Inflammatory macrophage treated with lipopolysaccharide for 4 hours (primary cell): ENCODE results near the gene SLC5A2.
"Not testable (repeated sequence)": the region's sequence is repeated elsewhere in the genome, so short reads cannot be mapped to it uniquely, and the experiment has no call there.

Experiments used
- DNase-seq: peaks from one replicate; pipeline ENCODE4 v3.0.0-alpha.2; 2020

The SLC5A2 gene

DNA sequence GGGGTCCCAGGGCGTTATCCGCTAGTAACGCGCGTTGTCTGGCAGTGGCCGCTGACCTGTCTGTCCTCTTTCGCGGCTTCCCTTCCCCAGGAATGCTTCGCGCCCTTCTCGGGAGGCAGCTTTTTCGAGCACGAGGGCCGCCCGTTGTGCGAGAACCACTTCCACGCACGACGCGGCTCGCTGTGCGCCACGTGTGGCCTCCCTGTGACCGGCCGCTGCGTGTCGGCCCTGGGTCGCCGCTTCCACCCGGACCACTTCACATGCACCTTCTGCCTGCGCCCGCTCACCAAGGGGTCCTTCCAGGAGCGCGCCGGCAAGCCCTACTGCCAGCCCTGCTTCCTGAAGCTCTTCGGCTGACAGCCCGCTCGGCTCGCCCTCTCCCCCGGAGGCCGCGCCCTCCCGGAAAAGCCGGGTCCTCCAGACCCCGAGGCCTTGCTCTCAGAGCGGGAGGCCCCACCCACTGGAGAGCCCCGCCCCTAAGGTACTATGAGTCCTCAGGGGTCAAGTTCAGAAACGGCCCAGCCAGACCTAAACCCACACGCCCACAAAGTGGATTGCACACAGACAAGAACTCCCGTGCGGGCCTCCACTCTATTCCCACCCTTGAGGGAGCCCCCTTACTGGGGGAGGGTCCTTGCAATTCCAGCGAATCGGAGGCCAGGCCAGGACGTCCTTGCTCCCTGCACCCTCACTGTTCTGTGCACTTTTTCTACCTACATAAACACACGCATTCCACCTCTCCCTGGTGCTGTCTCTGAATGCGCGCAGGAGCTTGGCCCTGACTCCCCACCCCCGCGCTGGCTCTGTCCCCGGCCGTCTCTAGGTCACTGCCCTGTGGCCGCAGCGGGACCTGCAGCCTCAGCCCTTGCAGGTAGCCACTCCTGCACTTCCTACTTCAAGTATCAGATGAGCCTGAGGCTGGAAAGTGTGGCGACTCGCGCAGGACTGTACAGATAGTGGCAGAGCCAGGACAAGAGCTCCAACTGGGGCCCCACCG, 5.4 kb upstream of the SLC5A2 start:
- DNase-seq = peak; percentile 14

DNA sequence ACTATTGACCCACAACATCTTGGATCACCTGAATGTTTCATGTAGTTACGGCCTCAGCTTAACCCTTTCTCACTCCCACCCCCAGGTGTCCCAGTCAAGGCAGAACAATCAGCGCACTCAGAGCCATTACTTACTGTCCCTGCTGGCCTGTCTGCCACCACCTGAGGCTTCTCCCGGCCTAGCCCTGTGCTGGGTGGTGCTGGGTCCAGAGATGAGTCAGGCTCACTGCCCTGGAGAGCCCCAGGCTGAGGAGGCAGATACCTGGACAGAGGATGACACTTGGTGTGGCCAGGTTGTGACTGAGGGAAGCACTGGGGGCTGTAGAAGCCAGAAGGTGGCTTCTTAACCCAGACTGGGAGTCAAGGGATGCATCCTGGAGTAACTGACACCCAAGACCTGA, 4.0 kb upstream of the SLC5A2 start:
- no peak for DNase-seq

GRCh38 chr16:31479751-31480150, 3.2 kb upstream of the SLC5A2 start:
- DNase-seq = no peak

GRCh38 chr16:31480851-31481536, 1.9 kb upstream of the SLC5A2 start:
- peak; percentile 9 for DNase-seq

GRCh38 chr16:31484048-31484447, 1.1 kb downstream of the SLC5A2 start:
- DNase-seq = not testable (repeated sequence)

DNA sequence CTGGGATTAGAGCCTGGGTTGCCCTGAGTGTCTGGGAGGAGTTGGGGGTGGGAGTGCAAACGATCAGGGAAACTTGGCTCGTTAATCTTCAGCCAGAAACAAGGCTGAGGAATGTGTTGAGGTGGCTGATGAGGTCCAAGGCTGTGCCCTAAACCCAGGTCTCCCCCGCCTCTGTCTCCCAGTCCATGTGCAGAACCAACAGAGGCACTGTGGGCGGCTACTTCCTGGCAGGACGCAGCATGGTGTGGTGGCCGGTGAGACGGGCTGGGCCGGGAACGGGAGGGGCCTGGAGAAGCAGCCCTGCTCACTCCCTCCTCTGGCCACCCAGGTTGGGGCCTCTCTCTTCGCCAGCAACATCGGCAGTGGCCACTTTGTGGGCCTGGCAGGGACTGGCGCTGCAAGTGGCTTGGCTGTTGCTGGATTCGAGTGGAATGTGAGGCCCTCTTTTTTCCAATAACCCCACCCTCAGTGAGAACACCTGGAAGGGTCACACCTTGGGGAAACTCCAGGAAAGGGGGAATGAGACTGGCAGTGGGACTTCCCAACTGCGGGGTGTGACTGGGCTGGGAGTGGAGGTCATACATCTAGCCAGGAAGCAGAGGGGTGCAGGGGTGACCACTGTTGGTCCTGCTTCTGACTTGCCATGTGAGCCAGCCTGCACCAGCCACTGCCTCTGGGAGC, 1.7 kb downstream of the SLC5A2 start:
- DNase-seq = no peak

GRCh38 chr16:31485571-31485970, 2.6 kb downstream of the SLC5A2 start:
- DNase-seq = no peak

GRCh38 chr16:31486045-31486444, 3.1 kb downstream of the SLC5A2 start:
- no peak for DNase-seq

DNA sequence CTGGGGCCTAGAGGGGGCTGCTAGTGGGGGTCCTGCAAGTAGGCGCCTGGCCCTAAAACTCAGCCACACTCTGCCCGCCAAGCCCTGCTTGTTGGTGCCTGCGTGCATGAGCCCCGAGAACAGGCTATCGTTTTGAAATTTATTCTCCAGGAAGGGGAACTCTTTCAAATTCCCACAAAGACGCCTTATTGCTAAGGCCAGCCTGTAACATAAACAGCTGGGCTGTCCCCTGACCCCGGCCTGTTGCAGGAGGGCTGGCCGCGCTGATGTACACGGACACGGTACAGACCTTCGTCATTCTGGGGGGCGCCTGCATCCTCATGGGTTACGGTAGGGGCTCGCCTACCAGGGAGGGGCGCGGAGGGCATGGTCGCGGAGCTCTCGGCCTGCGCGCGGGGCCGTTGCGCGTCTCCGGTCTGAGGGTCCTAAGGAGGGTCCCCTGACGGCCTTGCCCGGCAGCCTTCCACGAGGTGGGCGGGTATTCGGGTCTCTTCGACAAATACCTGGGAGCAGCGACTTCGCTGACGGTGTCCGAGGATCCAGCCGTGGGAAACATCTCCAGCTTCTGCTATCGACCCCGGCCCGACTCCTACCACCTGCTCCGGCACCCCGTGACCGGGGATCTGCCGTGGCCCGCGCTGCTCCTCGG, 4.3 kb downstream of the SLC5A2 start:
- DNase-seq = peak; percentile 26

DNA sequence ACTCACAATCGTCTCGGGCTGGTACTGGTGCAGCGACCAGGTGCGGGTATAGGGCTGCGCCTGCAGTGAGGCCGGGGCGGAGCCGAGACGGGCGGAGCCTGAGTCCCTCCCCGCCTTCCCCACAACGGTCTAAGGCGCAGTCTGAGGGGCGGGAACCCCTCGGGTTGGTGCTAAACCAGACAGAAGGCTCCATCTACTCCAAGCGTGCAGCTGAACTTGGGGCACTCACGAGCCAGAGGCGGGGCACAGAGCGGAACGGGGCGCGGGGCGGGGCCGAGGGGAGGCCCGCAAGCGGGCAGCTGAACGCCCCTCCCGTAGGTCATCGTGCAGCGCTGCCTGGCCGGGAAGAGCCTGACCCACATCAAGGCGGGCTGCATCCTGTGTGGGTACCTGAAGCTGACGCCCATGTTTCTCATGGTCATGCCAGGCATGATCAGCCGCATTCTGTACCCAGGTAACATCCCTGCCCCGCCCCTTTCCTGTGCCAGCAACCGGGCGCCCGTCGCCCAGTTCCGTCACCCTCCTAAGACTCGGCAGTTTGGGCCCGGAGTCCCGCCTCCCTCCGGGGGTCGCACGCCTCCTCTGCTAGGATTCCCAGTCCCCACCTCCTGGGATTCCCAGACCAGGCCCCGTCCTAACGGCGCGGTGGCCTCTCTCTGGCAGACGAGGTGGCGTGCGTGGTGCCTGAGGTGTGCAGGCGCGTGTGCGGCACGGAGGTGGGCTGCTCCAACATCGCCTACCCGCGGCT, 5.0 kb downstream of the SLC5A2 start:
- DNase-seq = peak; percentile 10

GRCh38 chr16:31488468-31489297, 5.8 kb downstream of the SLC5A2 start:
- no peak for DNase-seq

GRCh38 chr16:31489298-31489564, 6.3 kb downstream of the SLC5A2 start:
- DNase-seq = no peak

GRCh38 chr16:31489616-31490584, 7.0 kb downstream of the SLC5A2 start:
- no peak for DNase-seq

- no peak for DNase-seq
Observed at GRCh38 chr16:31491778-31492418, 9.0 kb downstream of the SLC5A2 start.

DNA sequence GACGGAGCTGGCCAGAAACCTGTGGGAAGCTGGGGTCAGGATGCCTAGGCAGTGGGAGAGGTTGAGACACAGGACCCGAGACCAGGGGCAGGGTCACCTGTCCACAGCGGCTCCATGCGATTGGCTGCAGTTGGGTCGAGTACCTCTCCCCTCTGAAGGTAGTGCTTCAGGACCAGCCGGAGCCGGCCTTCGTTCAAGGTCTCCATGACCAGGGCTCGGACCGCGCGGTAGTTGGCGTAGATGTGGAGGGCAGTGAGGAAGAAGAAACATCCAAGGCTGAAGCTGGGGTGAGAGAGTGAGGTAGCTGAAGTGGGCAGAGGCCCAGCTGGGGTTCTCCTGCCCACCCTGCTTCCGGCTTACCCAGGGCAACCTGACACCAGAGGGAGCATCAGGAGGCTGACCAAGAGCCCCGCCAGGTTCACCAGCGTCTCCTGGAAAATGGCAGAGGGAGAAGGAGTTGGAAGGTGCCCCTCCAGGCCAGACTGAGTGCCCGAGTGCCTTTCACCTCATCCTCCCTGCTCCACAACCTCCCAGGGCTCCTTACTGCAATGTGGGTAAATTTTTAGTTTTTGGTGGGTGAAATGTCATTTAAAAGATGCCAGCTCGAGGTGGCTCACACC, 10.7 kb downstream of the SLC5A2 start:
- no peak for DNase-seq

- DNase-seq = no peak
Observed at GRCh38 chr16:31496670-31497069, 13.7 kb downstream of the SLC5A2 start.

GRCh38 chr16:31498493-31498892, 15.6 kb downstream of the SLC5A2 start:
- no peak for DNase-seq

DNA sequence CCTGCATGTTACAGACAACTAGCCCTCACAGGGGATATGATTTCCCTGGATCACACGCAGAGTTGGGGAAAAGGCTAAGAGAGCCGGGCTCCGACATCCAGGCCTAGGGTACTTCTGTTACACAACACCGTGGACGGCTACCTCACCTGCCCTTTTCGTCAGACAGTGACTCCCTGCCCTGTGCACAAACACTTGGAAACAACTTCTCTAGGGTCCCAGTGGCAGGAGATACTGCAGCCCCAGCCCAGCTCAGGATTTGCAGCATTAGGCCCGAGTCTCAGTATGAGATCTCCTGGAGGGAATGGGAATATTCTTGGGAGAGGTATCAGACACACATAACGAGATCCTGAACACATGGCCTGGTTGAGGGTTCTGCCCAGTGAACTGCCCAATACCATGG, 17.0 kb downstream of the SLC5A2 start:
- DNase-seq = no peak
